SK-N-SH (cell line): ENCODE measurements around the gene KRT6B.
"Not testable (repeated sequence)": the region's sequence is repeated elsewhere in the genome, so short reads cannot be mapped to it uniquely, and the experiment has no call there.

Source experiments
- CHD2 ChIP-seq: fragments of 150-350 bp; IDR thresholded peaks from 2 replicates; pipeline ENCODE4 v1.6.1; 2018; ENCODE audit warnings: low read length; ENCODE audit not compliant: partially characterized antibody
- ELF1 ChIP-seq: IDR thresholded peaks from 2 replicates; pipeline ENCODE4 v1.4.0; 2012
- SMC3 ChIP-seq: IDR thresholded peaks from 2 replicates; pipeline ENCODE4 v1.6.1; 2012; ENCODE audit warnings: low read depth, low read length, improper control_type of control experiment
- TAF1 ChIP-seq: IDR thresholded peaks from 2 replicates; pipeline ENCODE4 v1.6.1; 2012; ENCODE audit warnings: low read depth, mild to moderate bottlenecking, low read length, moderate library complexity, borderline replicate concordance
- TF ChIP-seq, protein P1 (sequence below): fragments of 200-600 bp; sonication (generic); IDR thresholded peaks from 2 replicates; pipeline ENCODE4 v1.6.1; 2017; ENCODE audit warnings: antibody characterized with exemption, mild to moderate bottlenecking, moderate library complexity

DNA sequence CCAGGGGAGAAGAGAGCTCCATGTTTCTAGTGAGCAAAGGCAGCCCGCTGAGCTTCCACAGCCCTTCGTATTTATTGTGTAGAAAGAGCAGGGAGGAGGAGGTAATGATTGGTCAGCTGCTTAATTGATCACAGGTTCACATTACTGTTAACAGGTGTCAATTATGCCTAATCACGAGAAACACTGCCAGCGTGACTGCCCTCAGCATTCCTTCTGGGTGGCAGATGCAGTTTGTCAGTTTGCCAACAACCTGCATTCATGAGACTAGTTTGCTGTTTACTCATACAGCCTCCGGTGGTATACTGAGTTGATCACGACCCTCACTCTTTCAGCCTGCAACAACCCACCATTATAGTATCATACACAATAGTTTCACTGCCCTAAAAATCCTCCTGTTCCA lies 48.6 kb upstream of the KRT6B start:
- not testable (repeated sequence) for TF ChIP-seq CHD2, SMC3, ELF1, TAF1
- TF ChIP-seq, protein P1, sequence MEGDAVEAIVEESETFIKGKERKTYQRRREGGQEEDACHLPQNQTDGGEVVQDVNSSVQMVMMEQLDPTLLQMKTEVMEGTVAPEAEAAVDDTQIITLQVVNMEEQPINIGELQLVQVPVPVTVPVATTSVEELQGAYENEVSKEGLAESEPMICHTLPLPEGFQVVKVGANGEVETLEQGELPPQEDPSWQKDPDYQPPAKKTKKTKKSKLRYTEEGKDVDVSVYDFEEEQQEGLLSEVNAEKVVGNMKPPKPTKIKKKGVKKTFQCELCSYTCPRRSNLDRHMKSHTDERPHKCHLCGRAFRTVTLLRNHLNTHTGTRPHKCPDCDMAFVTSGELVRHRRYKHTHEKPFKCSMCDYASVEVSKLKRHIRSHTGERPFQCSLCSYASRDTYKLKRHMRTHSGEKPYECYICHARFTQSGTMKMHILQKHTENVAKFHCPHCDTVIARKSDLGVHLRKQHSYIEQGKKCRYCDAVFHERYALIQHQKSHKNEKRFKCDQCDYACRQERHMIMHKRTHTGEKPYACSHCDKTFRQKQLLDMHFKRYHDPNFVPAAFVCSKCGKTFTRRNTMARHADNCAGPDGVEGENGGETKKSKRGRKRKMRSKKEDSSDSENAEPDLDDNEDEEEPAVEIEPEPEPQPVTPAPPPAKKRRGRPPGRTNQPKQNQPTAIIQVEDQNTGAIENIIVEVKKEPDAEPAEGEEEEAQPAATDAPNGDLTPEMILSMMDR = not testable (repeated sequence)
